ENCODE measurements around the gene CKMT2. TPM values are rescaled to one million over a fixed set of nuclear protein-coding genes. Genes with fewer than 3 reads are reported as not detected.

Gene CKMT2
- total RNA-seq, 1 donor from 2014 or later = 1,824 TPM

DNA sequence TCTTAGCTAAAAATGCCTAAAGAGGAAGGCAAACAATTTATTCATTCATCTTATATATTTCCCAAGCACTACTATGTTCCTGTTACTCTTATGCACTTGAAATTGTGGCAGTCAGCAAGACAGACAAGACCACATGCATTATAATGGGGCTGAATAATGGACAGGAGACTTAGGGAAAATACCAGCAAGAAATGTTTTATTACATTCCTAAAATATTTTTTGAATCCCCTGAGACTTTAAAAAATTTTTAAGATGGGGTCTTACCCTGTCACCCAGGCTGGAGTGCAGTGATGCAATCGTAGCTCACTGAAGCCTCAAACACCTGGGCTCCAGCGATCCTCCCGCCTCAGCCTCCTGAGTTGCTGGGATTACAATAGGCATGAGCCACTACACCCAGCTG lies 81.5 kb downstream of the CKMT2 start:
- Histone ChIP-seq H3K4me1 (no peaks in the 10 kb centered on the region), H3K27me3 (ENCODE audit: low read depth) (no peaks in the 10 kb centered on the region), H3K36me3 (peaks cover 47% of the 10 kb centered on the region), H3K4me3 (no peak overlapping the region), H3K27ac (replicated peaks) (no peak overlapping the region), H3K9me3 (replicated peaks) (no peaks in the 10 kb centered on the region)
- intact Hi-C loops (cut with micrococcal nuclease) = no loop called here
- DNase-seq = no peak
- TF ChIP-seq, protein P1, sequence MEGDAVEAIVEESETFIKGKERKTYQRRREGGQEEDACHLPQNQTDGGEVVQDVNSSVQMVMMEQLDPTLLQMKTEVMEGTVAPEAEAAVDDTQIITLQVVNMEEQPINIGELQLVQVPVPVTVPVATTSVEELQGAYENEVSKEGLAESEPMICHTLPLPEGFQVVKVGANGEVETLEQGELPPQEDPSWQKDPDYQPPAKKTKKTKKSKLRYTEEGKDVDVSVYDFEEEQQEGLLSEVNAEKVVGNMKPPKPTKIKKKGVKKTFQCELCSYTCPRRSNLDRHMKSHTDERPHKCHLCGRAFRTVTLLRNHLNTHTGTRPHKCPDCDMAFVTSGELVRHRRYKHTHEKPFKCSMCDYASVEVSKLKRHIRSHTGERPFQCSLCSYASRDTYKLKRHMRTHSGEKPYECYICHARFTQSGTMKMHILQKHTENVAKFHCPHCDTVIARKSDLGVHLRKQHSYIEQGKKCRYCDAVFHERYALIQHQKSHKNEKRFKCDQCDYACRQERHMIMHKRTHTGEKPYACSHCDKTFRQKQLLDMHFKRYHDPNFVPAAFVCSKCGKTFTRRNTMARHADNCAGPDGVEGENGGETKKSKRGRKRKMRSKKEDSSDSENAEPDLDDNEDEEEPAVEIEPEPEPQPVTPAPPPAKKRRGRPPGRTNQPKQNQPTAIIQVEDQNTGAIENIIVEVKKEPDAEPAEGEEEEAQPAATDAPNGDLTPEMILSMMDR (IDR thresholded peaks at IDR 0.05; ENCODE audit: borderline replicate concordance) = no peak

GRCh38 chr5:81315336-81315735 lies 82.2 kb downstream of the CKMT2 start:
- H3K36me3 ChIP-seq = peaks cover 41% of the 10 kb centered on the region
- no peak for DNase-seq
- H3K27ac ChIP-seq (replicated peaks) = no peak overlapping the region
- no peaks in the 10 kb centered on the region for H3K4me1 ChIP-seq
- intact Hi-C loops (cut with micrococcal nuclease) = no loop called here
- H3K9me3 ChIP-seq (replicated peaks) = no peaks in the 10 kb centered on the region
- no peaks in the 10 kb centered on the region for H3K27me3 ChIP-seq (ENCODE audit: low read depth)
- no peak overlapping the region for H3K4me3 ChIP-seq
- TF ChIP-seq, protein P1 (IDR thresholded peaks at IDR 0.05; ENCODE audit: borderline replicate concordance) = no peak

GRCh38 chr5:81315830-81316229 lies 82.7 kb downstream of the CKMT2 start:
- Histone ChIP-seq H3K9me3 (replicated peaks) (no peaks in the 10 kb centered on the region), H3K27me3 (ENCODE audit: low read depth) (no peaks in the 10 kb centered on the region), H3K4me1 (no peaks in the 10 kb centered on the region), H3K36me3 (peaks cover 36% of the 10 kb centered on the region), H3K27ac (replicated peaks) (no peak overlapping the region), H3K4me3 (no peak overlapping the region)
- TF ChIP-seq, protein P1 (IDR thresholded peaks at IDR 0.05; ENCODE audit: borderline replicate concordance) = no peak
- intact Hi-C loops (cut with micrococcal nuclease) = no loop called here
- DNase-seq = no peak

Other genes with a start within 250 kb of the CKMT2 start
- 8.9 TPM for gene ZCCHC9, start 68.3 kb downstream of the CKMT2 start, total RNA-seq
- not detected for gene ACOT12, start 160.8 kb downstream of the CKMT2 start, total RNA-seq

All from left ventricle myocardium inferior (tissue), 1 donor.